GM19238 (cell line): ENCODE results near the gene UGDH.
A peak's percentile ranks its signal among the peaks of the same experiment; 100 is the strongest.
"Not testable (repeated sequence)": the region's sequence is repeated elsewhere in the genome, so short reads cannot be mapped to it uniquely, and the experiment has no call there.

Experiments
- DNase-seq: peaks from one replicate; pipeline ENCODE4 v3.0.0; 2011; ENCODE audit warnings: low spot score; ENCODE audit not compliant: insufficient read length

The UGDH gene

GRCh38 chr4:39527296-39528060, at the start of gene UGDH:
UGDH (minus strand) TSS chr4:39527439; CDS start chr4:39521512, 5,927 bp downstream.
- DNase-seq, result peak; percentile 96

DNA sequence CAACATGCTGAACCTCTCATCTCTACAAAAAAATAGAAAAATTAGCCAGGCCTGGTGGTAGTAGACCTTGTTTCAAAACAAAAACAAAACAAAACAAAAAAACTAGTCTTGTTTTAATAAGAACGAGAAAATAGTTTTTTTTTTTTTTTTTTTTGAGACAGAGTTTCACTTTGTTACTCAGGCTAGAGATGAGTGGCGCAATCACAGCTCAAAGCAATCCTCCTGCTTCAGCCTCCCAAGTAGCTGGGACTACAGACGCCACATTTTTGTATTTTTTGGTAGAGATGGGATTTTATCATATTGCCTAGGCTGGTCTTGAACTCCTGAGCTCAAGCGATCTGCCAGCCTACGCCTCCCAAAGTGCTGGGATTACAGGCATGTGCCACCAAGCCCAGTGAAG, 47.7 kb upstream of the UGDH start:
- DNase-seq, result no peak

DNA sequence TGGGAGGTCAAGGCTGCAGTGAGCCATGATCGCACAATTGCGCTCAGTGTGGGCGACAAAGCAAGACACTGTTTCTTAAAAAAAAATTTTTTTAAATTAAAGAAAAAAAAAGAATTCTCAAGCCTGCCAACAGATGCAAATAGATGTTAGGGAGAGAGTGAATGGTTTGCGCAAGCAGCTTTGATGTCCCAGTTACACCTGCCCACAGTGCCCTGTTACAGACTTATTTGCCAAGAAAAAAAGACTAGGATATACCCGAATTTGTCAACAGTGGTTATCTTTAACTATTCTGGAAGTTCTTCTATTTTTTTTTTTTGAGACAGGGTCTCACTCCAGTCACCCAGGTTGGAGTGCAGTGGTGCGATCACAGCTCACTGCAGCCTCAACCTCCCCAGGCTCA, 44.3 kb upstream of the UGDH start:
- DNase-seq, result no peak

GRCh38 chr4:39571054-39571453, 43.8 kb upstream of the UGDH start:
- no peak for DNase-seq

GRCh38 chr4:39569209-39569608, 42.0 kb upstream of the UGDH start:
- DNase-seq, result no peak

DNA sequence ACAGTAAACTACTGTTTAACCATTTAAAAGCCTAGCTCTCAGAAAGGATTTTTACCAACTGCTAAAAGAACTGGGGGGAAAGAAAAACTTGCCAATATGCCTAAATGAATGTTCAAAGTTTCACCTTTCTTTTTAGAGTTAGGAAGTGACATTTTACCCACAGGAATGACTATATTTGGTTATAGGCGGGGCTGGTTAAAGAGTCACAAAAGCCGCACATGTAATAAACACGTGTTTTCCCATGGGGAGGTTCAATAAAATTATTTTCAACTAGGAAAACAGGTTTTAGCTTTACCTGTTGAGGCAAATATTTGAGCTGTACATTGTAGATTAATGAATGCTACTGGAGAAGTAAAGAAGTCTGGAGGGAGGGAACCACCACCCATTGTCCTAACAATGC, 41.6 kb upstream of the UGDH start:
- no peak for DNase-seq

DNA sequence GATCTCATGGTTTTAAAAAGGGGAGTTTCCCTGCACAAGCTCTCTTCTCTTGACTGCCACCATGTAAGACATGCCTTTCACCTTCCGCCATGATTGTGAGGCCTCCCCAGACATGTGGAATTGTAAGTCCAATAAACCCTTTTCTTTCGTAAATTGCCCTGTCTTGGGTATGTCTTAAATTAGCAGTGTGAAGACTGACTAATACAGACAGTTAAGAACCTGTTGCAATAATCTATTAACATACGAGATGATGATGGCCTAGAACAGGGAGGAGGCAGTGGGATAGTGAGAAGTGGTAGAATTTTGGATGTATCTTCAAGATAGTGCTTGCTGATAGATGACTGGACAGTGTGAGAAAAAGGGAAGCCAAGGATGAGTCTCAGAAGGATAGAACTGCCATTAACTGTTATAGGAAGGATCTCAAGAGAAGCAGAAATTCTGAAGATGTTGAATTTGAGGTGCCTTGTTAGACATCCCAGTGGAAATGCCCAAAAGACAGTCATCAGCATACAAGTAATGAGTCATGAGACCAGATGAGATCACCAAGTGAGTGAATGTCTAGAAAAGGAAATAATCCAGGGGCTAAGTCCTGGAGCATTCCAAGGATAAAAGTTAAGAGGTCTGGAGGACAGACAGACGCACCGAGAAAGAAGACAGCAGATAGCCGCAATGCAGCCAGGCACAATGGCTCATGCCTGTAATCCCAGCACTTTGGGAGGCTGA, 38.8 kb upstream of the UGDH start:
- DNase-seq, result no peak

DNA sequence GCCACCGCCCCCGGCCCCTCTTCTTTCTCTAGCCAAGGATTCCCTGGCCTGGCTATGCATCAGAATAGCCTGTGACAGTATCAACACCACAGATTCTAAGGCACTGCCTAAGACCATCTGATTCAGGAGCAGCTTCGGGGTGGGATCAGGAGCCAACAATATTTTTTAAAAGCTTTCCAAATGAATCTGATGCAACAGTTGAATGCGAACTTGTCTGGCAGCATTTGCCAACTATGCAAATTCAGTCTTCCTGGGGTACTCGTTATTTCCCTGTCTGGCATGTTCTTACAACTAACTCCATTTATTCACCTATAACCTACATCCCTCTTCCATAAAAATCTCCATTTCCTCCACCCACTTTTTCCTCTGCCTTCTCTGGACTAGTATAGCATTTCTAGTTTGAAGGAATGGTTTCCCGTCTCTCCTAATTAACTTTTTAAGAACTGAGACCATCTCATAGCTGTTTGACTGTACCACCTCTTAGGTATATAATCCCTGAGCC, 36.2 kb upstream of the UGDH start:
- no peak for DNase-seq

- no peak for DNase-seq
Observed at GRCh38 chr4:39562792-39563191, 35.6 kb upstream of the UGDH start.

GRCh38 chr4:39559626-39560025, 32.4 kb upstream of the UGDH start:
- DNase-seq, result no peak

DNA sequence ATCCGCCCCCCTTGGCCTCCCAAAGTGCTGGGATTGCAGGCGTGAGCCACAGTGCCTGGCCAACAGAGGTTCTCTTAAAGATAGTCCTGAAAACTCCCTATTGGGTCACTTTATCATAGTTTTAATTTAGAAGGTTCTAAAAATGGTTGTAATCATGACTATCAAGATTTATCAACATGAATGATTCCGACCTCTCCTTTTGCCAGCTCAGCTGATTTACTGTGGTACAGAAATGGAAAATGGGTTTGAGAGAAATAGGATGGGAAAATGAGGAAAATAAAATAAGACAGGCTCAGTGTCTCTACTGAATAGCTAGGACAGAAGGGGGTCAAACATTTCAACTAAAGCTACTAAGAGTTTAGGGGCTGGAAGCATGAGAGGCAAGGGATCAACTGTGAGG, 28.2 kb upstream of the UGDH start:
- no peak for DNase-seq

DNA sequence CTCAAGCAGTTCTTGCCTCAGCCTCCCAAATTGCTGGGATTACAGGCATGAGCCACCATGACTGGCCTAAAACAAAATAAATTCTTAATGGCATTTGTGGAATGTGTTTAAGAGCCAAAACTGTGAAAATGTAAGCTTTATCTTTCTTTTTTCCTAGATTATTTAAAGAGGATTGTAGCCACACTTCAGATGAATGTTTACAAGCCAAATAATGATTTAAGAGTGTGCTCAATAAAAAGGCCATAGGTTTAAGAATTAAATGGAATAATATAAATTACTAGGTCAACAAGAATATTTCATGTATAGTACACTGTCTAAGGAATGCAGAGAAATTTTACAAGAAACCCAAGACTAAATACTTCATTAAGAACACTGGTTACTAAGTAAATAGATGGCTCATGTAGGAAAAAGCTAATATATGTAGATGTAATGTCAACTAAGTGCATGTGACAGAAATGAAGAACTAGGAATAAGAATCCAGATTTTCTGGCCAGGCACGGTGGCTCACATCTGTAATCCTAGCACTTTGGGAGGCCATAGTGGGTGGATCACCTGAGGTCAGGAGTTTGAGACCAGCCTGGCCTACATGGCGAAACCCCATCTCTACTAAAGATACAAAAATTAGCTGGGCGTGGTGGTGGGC, 21.3 kb upstream of the UGDH start:
- DNase-seq, result no peak

GRCh38 chr4:39544580-39545315, 17.5 kb upstream of the UGDH start:
- no peak for DNase-seq

DNA sequence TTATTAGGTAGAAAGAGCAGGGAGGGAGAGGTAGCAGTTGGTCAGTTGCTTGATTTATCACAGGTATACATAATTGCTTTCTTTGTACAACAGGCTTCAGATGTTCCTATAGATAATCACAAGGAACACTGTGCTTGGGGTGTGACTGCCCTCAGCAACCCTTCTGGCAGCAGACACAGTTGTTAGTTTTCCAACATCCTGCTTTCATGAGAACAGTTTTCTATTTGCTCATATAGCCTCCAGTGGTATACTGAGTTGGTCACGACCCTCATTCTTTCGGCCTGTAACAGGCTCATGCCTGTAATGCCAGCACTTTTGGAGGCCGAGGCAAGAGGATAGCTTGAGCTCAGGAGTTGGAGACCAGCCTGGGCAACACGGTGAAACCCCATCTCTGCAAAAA, 16.8 kb upstream of the UGDH start:
- not testable (repeated sequence) for DNase-seq

DNA sequence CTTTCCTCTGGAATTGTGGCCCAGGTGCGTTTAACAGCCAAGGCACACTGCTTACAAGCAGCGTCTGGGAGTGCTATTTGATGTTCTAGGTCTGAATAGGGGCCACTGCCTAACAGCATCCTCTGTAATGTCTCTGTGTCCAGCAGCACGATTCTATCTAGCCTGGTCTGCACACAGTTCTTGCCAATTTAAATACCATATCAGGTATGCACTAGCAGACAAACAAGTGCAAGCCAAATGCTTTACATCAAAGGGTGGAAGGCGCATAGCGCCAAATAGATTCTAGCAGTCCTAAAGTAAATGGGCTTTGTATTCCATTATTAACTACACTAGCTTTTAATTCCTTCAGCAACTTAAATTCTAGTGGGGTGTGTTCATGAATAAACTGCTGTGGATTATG, 15.8 kb upstream of the UGDH start:
- no peak for DNase-seq

DNA sequence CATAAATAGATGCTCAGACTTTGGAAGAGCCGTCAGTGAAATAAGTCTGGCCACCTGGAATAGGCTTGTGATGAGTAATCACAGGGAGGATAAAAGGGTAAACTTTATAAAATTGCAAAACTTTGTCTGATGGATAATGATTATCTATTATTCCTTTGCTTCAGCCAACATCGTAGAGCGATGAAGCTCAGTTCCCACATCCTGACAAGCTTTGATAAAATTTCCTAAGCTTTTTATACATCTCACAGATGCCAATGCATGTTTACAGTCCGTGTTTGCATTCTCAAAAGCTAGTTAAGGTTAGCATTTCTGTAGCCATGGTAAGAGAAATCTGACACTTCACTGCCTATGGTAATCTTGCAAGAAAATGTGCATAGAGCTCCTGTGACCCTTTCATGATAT, 15.4 kb upstream of the UGDH start:
- DNase-seq, result no peak

GRCh38 chr4:39541987-39542610, 14.9 kb upstream of the UGDH start:
- DNase-seq, result no peak

- no peak for DNase-seq
Observed at GRCh38 chr4:39539089-39539611, 11.9 kb upstream of the UGDH start.

GRCh38 chr4:39533541-39533940, 6.3 kb upstream of the UGDH start:
- no peak for DNase-seq

DNA sequence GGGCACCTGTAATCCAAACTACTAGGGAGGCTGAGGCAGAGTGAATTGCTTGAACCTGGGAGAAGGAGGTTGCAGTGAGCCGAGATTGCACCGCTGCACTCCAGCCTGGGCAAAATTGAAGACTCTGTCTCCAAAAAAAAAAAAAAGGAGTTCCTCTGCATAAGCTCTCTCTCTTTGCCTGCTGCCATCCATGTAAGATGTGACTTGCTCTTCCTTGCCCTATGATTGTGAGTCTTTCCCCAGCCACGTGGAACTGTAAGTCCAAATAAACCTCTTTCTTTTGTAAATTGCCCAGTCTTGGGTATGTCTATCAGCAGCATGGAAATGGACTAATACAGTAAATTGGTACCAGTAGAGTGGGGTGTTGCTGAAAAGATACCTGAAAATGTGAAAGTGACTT, 5.0 kb upstream of the UGDH start:
- not testable (repeated sequence) for DNase-seq

DNA sequence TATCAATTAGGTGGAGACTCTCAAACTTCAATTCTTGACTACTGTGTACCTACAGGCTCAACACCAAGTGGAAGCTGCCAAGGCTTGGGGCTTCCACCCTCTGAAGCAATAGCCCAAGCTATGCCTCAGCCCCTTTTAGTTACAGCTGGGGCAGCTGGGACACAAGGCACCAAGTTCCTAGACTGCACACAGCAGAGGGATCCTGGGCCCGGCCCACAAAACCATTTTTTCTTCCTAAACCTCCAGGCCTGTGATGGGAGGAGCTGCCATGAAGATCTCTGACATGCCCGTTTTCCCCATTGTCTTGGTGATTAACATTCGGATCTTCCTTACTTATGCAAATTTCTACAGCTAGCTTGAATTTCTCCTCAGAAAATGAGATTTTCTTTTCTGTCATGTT, 3.4 kb upstream of the UGDH start:
- no peak for DNase-seq
